Measurements from ENCODE around the gene MMP24. TPM values are rescaled to one million over a fixed set of nuclear protein-coding genes. Genes with fewer than 3 reads are reported as not detected.

Gene MMP24
- total RNA-seq, 1 donor from 2014 or later, result 0.12 TPM

DNA sequence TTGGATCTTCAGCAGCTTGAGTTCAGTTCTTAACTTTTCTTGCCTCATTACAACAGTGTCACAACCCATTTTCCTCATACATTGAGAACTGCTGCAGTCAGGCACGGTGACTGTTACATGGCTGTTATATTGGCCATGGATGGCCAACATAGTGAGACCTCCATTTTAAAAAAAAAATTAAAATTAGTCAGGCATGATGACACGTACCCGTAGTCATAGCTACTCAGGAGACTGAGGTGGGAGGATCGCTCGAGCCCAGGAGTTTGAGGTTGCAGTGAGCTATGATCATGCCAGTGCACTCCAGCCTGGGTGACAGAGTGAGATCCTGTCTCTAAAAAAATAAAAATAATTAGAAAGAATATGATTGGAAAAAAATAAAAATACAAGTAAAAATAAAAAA is 9.9 kb upstream of the MMP24 start:
- intact Hi-C loops (cut with micrococcal nuclease), result no loop called here

DNA sequence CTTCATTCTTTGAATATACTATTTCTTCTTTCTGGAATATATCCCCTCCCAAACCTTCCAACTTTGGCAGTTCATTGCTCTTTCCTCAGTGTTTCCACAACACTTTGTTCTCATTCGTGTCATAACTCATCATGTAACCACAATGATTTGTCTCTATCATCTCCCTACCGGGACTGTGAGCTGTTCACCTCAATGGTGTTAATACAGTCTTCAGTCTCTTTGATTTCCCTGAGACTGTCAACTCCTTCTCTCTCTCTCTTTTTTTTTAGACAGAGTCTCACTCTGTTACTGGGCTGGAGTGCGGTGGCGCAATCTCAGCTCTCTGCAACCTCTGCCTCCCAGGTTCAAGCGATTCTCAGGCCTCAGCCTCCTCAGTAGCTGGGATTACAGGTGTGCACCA is 2.5 kb upstream of the MMP24 start:
- intact Hi-C loops (cut with micrococcal nuclease), result no loop called here

DNA sequence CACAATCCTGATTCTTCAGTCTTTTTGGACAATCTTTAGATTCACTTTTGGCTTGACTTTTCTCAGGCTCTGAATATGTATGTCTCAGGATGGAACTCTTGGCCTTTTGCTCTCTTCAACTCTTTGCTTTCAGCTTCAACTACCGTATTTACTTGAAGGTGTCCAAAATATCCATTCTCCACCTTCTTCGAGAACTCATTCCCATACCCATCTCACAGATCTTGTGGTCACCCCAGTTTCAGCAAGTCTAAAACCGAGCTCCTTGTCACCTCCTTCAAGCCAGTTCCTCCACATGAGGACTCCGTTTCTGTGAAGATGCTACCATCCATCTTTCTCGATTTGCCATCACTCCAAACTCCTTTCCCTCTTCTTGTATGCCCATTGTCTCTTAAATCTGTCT is 2.0 kb upstream of the MMP24 start:
- intact Hi-C loops (cut with micrococcal nuclease), result no loop called here

DNA sequence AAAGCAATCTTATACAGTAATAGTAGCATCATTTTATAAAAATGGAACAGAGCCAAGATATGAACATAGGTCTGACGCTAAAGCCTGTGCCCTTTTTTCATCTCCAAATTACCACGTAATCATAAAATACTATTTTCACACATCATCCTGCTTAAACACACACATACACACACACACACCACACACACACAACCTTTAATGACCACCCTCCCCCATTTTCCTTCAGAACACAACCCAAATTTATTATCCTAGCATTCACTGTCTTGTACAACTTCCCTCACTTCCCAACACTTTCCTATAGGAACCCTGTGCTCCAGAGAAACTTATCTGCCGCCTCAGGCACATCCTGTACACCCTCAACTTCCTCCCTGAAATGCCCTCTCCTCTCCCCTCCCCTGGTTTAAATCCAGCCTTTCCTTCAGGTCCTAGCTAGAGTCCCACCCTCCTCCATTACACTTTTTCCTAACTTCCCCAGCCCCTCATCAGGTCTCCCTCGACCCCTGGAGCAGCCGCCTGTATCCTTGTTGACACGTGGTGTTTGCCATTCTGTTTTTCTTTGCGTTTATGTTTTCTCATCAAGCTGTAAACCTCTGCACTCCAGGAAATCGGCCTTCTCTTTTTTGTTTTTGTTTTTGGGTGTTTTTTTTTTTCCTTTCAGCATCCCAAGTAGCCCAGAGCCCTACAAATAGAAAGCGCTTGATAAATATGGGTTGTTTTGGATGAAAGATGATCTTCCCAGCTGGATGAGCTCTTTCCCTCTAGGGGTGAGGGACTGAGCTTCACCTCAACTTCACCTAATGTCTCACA is 968 bp upstream of the MMP24 start:
- intact Hi-C loops (cut with micrococcal nuclease), result no loop called here

DNA sequence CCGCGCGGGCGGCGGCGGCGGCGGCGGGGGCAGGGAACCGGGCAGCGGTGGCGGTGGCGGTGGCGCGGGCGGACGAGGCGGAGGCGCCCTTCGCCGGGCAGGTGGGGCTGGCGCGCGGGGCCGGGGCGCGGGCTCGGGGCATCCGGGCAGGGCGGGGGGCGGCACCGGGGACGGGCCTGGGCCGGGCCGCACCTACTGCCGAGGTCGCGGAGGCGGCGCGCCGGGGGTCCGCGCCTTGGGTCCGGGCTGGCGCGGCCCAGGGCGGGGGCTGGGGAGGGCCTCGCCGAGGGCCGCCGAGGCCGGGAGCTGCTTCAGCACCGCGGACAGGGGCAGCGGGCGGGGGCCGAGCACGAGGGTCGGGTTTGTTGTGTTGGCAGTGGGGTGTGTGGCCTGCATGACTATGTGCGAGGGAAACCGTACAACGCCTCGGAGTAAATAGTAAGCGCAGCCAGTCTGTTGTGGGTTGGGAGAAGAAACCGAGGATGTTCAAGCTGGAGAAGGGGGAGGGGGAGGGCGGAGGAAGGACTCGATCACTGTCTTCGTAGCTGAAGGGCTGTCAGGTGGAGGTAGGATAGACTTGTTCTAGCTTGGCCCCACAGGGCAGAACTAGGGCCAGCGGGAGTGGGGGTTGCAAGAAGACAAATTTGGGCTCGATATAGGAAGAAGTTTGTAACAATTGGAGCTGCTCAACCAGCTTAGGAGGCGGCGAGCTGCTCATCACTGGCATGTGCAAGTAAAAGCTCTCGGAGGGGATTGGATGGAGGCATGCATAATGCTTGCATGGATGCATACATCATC is 593 bp downstream of the MMP24 start:
- intact Hi-C loops (cut with micrococcal nuclease), result loop anchor here (1.0 kb wide), 1 partner anchor 25 kb away; no protein-coding TSS in a partner anchor

DNA sequence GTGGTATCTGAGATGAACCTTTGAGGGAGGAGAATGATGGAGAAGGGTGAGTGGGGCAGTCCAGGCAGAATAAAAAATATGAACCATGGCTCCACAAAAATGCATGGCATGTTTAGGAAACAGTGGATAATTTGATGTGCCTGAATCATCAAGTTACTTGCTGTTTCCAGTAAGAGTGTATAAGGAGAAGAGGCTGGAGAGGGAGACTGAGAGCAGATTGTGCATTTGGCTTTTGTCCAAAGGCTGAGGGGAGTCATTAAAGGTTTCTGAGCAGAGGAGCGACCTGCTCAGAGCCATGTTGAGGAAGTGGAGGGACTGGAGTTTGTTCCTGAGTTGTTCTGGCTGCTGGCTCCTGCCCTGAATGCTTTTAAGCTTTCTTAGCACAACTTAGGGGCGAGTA is 6.1 kb downstream of the MMP24 start:
- intact Hi-C loops (cut with micrococcal nuclease), result no loop called here

DNA sequence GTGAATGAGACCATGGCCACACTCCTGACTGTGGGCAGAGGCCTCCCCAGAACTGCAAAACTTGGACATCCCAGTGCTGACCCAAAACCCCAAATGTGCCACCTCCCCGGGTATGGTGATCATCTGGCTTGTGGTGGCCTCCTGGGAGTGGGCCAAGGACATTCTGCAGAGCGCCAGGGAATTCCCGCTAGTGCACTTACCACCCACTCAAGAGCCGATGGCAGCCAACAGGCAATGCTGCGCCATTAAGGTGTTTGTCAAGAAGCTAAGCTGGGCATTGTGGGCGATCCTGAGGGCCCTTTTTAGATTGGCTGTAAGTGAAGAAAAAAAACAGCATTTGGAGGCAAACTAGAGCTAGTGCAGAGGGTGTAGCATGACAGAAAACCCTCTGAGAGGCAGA is 9.4 kb downstream of the MMP24 start:
- intact Hi-C loops (cut with micrococcal nuclease), result no loop called here

DNA sequence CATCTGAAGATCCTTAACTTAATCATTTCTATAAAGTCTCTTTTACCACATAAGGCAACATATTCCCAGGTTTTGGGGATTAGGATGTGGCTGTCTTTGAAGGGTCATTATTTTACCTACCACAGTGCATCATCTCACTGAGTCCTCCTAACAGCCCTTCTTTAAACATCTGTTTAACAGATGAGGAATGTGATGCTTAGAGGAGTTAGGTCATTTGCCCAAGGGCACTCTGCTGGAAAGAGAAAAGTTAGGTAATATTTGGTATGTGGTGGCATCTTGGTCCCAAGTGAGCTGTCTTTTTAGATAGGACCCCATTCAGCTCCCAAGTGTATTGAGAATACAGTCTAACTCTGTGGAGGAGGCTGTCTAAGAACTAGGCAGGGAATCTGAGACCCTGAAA is 11.0 kb downstream of the MMP24 start:
- intact Hi-C loops (cut with micrococcal nuclease), result no loop called here

DNA sequence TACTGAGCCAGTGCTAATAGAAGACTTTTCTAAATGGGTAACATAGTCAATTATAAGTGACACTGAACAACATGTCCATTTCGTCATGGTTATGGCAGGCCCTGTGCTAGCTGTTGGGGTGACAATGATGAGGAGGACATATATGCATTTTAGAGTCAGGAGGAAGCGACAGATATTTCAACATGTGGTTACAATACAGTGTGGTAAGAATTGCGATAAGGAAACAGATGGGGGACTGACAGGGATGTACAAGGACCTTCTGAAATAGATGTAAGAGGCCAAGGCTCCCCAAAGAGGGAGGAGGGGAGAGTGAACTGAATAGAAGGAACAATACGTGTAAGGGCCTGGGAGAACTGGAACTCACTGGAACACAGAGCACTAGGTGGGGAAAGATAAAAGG is 11.7 kb downstream of the MMP24 start:
- intact Hi-C loops (cut with micrococcal nuclease), result no loop called here

DNA sequence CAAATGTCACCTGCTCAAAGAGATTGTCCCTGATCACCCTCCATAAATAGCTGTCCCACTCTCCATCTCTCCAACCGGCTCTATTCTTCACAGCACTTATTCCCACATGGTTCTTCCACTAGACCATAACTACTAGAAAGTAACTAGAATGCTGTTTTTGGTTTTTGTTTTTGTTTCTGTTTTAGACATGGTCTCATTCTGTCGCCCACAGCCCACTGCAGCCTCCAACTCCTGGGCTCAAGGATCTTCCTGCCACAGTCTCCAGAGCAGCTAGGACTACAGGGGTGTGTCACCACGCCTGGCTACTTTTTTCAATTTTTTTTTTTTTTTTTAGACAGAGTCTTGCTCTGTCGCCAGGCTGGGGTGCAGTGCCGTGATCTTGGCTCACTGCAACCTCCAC is 12.2 kb downstream of the MMP24 start:
- intact Hi-C loops (cut with micrococcal nuclease), result no loop called here

DNA sequence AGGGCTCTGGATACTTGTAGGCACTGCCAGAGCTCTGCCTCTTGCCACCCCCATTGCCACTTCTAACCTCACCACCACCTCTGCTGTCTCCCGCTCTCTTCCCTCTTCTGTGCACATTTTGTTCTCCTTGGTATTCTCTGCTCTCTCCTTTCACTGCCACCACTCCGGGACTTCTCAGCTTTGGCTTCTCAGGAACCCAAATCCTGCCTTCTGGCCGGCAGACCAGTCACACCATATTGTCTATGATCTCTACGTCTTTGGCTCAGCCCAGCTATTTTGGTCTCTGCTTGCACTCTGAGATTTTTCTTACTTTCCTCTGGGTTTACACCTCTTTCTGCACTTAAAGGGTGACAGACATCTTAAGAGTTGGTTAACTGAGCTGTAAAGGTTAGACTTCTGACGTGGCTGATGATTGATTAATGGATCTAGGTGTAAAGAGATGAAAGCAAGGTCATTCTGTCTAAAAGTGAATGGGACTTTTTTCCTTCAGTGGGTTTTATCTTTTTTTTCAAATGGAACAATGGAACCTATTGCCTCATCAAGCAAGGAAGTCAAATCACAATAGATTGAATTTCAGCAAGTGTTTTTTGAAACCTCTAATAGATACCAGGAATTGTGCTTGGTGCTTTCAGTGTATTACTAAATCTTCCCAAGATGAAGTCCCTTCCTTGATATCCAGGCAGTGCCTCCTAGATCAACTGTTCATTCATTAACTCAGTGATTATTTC is 13.8 kb downstream of the MMP24 start:
- intact Hi-C loops (cut with micrococcal nuclease), result no loop called here

DNA sequence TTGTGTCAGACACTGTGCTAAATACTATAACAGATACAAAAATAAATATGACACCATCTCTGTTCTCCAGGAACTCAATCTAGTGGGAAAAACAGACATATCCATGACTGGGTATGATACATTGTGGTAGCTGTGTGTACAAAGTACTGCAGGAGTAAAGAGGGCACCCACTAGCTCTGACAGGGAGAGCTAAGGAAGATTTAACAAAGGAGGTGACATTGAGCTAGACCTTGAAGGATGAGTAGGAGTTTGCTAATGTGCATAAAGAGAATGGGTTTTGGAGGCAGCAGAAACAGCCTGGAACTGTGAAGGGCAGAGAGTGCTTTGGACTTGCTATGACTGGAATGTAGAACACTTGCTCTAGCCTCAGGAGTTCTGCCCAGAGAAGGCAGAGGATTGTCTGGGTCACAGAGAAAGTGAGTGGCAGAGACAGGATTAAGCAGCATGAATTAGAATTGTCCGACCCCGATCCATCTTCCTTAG is 14.4 kb downstream of the MMP24 start:
- intact Hi-C loops (cut with micrococcal nuclease), result no loop called here

DNA sequence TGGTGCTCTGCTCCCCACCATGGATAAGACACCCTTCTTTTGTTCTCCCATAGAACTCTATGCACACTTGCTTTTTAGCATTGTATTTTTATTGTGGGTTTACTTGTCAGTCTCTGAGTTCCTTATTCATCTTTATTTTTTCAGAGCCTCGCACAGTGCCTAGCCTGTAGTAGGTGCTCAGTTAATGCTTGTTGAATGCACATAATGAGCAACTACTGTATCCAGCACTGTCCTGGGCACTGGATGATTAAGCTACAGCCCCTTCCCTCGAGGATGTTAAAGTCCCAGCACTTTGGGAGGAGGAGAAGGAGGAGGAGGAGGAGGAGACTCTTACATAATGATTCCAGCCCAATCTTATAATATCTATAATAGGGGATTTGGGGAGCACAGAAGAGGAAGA is 16.8 kb downstream of the MMP24 start:
- intact Hi-C loops (cut with micrococcal nuclease), result no loop called here

DNA sequence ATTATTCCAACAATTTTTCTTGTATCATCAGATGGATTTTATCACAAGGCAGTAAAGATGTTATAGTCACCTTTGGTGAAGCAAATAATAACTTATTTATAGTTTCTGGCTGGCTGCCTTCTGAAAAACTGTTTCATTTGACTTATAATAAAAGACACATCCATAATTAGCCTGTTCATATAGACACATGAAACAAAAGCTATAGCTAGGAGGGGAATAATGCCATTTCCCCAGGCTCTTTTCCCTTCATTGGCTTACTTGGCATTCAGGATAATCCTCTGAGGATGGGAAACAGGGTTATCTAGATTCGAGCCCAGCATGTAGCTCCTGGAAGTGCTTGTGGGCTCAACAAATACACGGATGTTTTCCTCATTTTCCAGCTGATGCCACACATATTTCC is 17.5 kb downstream of the MMP24 start:
- intact Hi-C loops (cut with micrococcal nuclease), result no loop called here

DNA sequence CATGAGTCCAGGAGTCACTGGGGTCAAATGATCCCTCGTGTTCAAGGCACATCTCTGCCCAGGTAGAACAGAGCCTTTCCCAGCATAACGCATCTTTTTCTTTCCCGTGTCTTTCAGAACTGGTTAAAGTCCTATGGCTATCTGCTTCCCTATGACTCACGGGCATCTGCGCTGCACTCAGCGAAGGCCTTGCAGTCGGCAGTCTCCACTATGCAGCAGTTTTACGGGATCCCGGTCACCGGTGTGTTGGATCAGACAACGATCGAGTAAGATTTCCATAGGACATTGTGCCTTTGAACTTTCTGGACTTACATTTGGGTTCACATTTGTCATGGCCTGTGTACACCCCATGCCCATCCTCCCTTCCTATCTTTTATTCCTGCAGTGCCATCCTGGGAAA is 20.2 kb downstream of the MMP24 start:
- intact Hi-C loops (cut with micrococcal nuclease), result no loop called here

DNA sequence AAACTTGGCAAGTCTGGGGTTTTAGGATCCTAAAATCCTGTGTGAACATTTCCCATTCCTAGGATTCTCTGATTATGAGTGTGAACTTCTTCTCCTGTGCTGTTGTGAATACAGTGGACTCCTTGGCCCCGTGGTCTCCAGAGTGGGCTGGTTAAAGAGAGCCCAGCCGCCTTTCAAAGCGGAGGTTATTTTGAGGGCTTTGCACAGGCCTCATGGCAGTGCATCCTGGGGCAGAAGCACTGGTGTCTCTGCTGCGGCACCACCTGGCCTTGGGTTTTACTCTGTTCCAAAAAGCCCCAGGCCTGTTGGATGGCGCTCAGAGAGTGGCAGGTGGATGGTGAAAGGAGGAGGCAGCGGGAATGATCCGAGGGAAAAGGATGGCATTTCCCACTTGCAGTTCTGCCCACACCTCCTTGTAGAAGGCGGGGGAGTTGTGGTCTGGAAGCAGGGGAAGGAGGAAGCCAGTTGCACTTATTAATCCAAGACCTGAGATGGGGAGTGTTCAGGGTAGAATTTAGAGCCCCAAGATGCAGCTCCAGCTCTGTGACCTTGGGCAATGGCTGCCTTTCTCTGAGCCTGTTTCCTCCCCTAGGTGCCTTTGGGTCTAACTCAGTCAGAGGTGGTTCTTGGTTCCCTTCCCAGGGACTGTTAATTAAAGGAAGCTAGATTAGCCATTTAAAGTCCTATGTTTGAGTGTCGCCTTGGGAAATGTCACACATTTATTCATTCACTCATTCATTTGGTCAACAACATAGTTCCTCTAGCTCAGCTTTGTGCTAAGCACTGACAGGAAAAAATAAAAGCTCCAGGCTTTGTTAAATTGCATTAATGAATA is 22.4 kb downstream of the MMP24 start:
- intact Hi-C loops (cut with micrococcal nuclease), result no loop called here

DNA sequence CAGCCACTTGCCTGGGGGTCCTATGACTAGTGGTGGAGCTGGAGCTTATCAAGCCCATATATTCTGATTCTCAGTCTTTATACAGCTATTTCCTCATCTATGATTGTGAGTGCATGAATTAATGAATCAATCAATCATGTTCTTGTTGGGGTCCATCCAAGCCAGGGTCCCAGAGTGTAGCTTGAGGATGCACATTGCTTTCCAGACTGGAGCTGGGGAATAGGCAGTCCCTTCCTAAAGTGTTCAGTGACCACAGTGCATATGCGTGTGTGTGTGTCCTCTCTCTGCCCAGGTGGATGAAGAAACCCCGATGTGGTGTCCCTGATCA is 25.1 kb downstream of the MMP24 start:
- intact Hi-C loops (cut with micrococcal nuclease), result no loop called here

DNA sequence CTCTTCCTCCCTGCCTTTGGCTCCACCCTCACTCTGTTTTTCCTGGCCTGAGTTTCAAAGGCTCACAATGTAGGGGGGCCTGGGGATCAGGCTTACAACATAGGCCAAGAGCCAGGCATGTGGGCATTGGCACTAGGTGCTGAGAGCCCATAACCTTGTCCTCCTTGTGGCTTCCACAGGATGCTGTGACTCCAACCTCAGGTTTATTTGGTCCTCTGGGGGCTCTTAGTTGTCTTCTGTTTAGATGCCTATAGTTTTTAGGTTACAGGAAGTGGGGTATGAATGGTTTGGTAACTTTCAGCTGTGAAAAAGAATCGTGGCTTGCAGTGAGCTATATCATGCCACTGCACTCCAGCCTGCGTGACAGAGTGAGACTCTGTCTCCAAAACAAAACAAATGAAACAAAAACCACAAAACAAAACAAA is 25.6 kb downstream of the MMP24 start:
- intact Hi-C loops (cut with micrococcal nuclease), result loop anchor here (1.0 kb wide), 5 partner anchors 25 to 156 kb away; partner anchors contain the start of gene EDEM2

DNA sequence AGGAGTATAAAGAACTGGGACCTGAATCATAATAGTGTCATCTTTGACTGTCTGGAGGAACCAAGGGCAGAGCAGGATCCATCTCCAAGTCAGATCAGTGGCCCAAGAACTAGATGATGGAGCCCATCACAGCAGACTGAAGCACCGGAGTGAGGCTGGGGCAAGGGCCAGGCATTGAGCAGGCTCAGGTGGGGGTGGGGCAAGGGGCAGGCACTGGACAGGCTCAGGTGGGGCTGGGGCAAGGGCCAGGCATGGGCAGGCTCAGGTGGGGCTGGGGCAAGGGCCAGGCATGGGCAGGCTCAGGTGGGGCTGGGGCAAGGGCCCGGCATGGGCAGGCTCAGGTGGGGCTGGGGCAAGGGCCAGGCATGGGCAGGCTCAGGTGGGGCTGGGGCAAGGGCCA is 26.1 kb downstream of the MMP24 start:
- intact Hi-C loops (cut with micrococcal nuclease), result loop anchor here (1.0 kb wide), 5 partner anchors 25 to 156 kb away; partner anchors contain the start of gene EDEM2

DNA sequence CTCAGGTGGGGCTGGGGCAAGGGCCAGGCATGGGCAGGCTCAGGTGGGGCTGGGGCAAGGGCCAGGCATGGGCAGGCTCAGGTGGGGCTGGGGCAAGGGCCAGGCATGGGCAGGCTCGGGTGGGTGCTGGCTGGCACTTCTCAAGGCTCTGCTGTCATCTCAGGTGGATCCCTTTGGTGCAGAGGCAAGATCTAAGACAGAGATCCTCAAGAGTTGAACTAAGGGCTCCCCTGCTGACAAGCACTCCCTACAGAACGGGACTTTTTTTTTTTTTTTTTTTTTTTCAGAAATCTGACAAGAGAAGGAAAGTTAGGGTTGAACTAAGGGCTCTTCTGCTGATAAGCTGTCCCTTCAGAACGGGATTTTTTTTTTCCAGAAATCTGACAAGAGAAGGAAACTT is 26.5 kb downstream of the MMP24 start:
- intact Hi-C loops (cut with micrococcal nuclease), result no loop called here

DNA sequence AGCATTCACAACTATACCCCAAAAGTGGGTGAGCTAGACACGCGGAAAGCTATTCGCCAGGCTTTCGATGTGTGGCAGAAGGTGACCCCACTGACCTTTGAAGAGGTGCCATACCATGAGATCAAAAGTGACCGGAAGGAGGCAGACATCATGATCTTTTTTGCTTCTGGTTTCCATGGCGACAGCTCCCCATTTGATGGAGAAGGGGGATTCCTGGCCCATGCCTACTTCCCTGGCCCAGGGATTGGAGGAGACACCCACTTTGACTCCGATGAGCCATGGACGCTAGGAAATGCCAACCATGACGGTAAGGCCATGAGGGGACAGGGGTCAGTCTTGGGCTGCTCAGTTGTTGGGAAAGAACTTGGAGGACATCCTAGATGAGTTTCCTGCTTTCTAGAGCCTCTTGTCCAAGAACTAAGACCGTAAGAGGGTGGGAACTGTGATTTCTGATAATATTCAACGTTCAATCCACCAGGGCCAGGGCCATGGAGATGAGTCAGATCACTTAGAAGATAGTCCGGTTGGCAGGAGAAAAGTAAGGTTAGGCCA is 28.0 kb downstream of the MMP24 start:
- intact Hi-C loops (cut with micrococcal nuclease), result no loop called here
